GM18508 (cell line): ENCODE data around the gene GRAMD1A.
"Not testable (repeated sequence)": the region's sequence is repeated elsewhere in the genome, so short reads cannot be mapped to it uniquely, and the experiment has no call there.

Source experiments
- ATAC-seq: cut with Tn5 transposase; IDR thresholded peaks from one replicate; pipeline ENCODE4 v1.9.1; 2021; ENCODE audit warnings: moderate number of reproducible peaks; ENCODE audit not compliant: insufficient read depth, unreplicated experiment

Gene GRAMD1A

DNA sequence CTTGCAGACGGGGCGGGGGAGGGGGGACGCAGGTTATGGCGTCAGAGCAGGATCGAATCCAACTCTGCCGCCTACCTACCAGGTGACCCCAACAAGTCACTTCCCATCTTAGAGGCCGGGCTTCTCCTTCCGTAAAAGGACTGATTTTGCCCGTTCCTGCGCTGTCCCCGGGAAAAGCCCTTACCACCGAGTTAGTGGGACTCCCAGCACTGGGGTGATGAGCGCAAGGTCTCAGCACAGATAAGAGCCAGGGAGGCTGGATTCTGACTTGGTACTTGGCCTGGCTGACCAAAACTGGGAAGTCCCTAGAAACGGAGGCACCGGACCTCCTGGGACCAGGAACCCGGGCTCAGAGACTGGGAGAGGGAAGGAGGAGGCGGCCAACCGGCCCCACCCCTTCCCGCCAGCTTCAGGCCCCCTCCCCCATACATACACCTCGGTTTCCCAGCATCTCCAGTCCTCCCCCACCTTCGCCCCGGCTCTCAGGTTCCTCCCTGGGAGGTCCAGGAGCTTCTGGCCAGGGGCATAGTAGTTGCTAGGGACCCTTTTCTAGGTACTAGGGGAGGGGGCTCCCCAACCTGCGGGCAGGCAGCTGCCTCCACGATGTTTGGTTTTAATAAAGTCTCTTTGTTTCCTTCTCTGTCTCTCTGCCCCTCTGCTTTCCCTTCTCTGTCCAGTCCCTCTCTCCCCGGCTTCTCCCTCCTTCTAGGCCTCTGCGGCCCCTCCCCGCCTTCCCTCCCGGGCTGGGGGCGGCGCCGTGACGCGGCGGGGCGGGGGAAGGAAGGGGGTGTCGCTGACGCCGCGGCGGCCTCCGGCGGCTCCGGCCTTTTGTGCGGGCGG, at the start of gene GRAMD1A:
Gene GRAMD1A, plus strand, starts transcription at position 826 of the 840 bp plus-strand sequence. CDS start 156 bp downstream, outside the sequence.
- ATAC-seq, result no peak

DNA sequence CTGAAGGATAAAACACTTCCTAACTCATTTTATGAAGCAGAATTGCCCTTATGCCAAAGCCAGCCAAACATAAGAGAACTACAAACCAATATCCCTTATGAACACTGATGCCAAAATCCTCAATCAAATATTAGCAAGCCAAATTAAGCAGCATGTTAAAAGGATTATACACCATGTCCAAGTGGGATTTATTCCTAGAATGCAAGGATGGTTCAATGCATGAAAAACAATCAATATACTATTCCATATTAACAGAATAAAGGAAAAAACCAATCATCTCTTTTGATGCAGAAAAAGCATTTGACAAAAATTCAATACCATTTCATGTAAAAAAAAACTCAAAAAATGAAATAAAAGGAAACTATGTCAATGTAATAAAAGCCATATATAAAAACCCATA, 47.0 kb upstream of the GRAMD1A start:
- no peak for ATAC-seq

DNA sequence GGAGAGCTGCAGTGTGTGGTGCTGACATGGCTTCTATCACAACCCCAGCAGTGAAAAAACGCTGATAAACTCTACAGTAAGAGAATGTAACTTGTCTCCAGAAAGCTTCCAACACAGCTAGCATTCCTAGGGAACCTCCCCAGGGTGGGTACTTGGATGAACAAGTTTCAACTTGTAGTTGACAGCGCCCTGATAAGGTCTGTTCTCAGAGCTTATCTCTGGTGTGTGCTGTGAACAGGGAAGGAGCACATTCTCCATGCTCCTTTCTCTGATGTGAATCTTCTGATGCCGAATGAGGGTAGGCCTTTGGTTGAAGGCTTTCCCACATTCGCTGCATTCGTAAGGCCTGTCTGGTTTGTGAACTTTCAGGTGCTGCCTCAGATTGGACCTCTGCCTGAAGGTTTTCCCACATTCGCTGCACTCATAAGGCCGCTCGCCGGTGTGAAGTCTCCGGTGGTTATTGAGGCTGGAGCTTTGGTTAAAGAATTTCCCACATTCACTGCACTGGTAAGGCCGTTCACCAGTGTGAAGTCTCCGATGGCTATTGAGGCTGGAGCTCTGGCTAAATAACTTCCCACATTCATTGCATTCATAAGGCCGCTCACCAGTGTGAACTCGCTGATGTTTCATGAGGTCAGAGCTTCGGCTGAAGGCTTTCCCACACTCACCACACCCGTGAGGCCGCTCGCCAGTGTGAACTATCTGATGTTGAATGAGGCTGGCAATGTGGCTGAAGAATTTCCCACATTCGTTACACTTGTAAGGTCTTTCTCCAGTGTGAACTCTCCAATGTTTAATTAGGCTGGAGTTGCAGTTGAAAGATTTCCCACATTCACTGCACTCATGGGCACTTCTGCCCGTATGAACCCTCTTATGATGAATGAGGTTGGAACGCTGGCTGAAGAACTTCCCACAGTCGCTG, 42.0 kb upstream of the GRAMD1A start:
- no peak for ATAC-seq

- no peak for ATAC-seq
Observed at GRCh38 chr19:34959021-34959420, 41.1 kb upstream of the GRAMD1A start.

GRCh38 chr19:34960103-34960805, 39.9 kb upstream of the GRAMD1A start:
- ATAC-seq, result no peak

GRCh38 chr19:34960940-34961679, 39.0 kb upstream of the GRAMD1A start:
- ATAC-seq, result no peak

- ATAC-seq, result no peak
Observed at GRCh38 chr19:34961775-34962686, 38.1 kb upstream of the GRAMD1A start.

DNA sequence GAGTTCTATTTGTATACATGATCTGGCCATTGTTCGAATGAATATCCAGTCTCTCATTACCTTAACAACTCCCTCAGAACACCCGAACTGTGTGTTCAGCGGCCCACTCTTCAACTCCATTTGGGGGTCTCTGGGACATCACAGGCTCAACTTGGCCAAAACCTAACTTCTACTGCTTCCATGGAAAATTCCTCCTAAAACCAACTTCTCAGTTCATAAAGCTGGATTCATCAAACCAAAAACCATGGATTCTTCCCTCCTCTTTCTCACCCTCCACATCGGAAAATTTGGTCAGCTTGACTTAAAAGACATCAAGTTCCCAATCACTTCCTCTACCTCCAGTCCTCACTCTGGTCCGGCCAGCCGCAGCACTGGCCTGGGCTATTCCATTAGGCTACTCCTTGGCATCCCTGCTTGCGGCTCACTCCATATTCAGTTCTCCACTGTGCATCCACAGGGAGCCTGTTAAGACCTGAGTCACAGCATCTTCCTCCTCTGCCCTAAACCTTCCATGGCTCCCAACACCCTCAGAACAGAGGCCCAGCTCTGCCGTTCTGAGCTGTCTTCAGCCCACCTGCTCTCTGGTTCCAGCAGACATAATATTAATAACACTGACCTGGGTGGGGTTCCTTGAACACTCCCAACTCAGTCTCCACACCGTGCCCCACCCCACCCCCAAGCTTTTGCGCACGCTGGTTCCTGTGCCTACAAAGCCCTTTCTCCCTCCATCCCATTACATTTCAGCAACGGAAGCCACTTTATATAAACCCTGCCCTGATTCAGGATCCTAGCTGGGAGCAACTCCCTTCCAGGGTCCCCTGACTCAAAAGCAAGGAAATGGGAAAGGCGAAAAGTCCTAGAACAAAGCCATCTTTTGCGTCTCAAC, 37.2 kb upstream of the GRAMD1A start:
- ATAC-seq, result no peak

GRCh38 chr19:34963573-34964406, 36.3 kb upstream of the GRAMD1A start, which contains the start of gene ZNF792:
TSS of gene ZNF792 (minus strand) at chr19:34964229. CDS start at chr19:34963662, 567 bp downstream.
- ATAC-seq, result no peak

DNA sequence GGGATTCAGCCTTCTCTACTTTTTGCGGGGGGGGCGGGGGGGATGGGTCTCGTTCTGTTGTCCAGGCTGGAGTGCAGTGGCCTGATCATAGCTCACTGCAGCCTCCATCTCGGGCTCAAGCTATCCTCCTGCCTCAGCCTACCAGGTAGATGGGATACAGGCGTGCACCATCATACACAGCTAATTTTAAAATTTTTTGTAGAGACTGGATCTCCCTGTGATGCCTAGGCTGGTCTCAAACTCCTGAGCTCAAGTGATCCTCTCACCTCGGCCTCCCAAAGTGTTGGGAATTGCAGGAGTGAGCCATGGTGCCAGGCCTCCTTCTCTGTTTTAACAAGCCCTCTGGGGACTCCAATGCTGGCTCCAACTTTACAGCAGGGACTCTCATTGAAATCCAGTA, 35.5 kb upstream of the GRAMD1A start:
- no peak for ATAC-seq

DNA sequence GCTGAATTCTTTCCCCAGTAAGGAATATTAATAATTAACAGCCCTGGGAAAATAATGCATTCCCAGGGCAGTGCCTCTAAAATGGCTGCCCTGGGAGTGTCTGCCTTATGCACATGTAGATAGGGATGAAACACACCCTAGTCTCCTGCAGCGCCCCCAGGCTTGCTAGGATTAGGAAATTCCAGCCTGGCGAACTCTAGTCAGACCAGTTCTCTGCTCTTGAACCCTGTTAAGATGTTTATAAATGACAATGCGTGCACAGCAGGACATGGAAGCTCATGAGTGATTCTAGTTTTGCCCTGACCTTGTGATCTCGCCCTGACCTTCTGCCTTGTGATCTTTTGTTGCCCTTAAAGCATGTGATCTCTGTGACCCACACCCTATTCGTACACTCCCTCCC, 34.6 kb upstream of the GRAMD1A start:
- ATAC-seq, result not testable (repeated sequence)

GRCh38 chr19:34967551-34967950, 32.6 kb upstream of the GRAMD1A start:
- no peak for ATAC-seq

DNA sequence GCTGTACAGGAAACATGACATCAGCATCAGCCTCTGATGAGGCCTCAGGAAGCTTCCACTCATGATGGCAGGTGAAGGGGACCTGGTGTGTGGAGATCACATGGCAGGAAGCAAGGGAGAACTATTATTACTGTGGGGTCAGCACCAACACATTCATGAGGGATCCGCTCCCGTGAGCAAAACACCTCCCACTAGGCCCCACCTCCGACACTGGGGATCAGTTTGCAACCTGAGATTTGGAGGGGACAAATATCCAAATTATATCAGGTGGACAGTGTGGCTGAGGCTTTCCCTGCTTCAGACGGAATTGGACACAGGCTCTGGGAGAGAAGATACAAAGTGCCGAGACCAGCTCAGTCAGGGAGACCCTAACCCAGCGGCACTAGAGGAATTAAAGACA, 30.4 kb upstream of the GRAMD1A start:
- no peak for ATAC-seq

DNA sequence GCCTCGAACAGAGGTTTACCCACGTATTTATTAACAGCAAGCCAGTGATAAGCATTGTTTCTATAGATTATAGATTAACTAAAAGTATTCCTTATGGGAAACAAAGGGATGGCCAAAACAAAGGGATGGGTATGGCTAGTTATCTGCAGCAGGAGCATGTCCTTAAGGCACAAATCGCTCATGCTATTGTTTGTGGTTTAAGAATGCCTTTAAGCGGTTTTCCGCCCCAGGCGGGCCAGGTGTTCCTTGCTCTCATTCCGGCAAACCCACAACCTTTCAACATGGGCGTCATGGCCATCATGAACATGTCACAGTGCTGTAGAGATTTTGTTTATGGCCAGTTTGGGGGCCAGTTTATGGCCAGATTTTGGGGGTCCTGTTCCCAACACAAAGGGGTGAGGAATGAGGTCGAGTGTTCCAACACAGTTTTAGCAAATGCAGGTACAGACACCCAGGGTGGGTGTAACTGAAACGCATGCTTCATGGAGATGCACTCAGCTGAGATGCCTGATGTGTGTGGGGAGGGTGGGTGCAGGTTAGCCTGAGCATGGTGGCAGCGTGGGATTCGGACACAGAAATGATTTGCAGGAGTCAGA, 29.8 kb upstream of the GRAMD1A start:
- ATAC-seq, result not testable (repeated sequence)

GRCh38 chr19:34972163-34972705, 27.9 kb upstream of the GRAMD1A start:
- ATAC-seq, result no peak

GRCh38 chr19:34974646-34975045, 25.5 kb upstream of the GRAMD1A start:
- no peak for ATAC-seq
